Activated naive CD4-positive, alpha-beta T cell treated with anti-CD3 and anti-CD28 coated beads, Interleukin-2, amount 10 ng/mL, durations not matched to agents 5 hours and 36 hours (primary cell): ENCODE data around the gene TIMM23. TPM values are rescaled to one million over a fixed set of nuclear protein-coding genes. Genes with fewer than 3 reads are reported as not detected.

ENCODE experiments used
- total RNA-seq, 2 experiments: library from RNA; stranded (reverse); gene quantifications; one replicate each; pipeline ENCODE4 v1.2.3, GENCODE V29; 2021

The TIMM23 gene, protein sequence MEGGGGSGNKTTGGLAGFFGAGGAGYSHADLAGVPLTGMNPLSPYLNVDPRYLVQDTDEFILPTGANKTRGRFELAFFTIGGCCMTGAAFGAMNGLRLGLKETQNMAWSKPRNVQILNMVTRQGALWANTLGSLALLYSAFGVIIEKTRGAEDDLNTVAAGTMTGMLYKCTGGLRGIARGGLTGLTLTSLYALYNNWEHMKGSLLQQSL
- total RNA-seq: 10 to 100 TPM; 42.3 to 42.9 TPM

GRCh38 chr10:45972106-45972812 lies at the start of gene TIMM23:
Gene TIMM23, plus strand, starts transcription at chr10:45972489. Its CDS starts 136 bp downstream, at chr10:45972625.

DNA sequence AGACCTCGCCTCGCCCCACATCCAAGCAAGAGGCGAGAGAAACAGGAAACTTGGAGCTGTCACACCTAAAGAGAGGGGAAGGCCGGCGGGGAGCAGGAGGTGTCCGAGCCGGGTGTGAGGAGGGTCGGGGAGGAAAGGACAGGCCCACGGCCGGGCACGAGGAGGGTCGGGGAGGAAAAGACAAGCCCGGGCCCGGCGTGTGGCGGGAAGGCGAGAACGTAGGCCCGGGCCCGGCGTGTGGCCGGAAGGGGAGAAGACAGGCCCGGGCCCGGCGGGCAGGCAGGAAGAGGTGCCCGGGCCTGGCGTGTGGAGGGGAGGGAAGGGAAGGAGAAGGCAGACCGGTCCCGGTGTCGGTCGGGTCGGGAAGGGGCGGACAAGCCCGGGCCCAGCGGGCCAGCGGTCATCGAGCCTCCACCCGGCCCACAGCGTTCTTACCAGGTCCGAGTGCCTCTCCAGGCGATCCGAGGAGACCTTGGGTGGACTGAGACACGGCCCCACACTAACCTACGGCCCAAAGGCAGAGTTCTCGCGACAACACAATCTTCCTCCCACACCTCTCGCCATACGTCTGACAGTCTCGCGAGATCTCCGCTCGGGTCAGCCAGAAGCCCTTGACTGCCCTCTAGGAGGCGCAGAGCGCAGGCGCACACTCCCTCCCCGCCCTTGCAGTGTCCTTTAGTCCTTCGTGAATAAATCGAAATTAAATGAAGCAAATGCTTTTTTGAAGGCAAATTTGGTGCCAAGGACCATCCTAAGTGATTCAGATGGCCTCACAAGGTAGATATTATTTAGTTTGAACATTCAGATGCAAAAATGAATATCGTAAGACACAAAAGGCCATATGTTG lies 58.0 kb downstream of the TIMM23 start, which contains the start of gene NCOA4:
Gene NCOA4 (minus strand): TSS at position 533 of the 847 bp plus-strand sequence. CDS start 13,943 bp downstream, outside the sequence.

DNA sequence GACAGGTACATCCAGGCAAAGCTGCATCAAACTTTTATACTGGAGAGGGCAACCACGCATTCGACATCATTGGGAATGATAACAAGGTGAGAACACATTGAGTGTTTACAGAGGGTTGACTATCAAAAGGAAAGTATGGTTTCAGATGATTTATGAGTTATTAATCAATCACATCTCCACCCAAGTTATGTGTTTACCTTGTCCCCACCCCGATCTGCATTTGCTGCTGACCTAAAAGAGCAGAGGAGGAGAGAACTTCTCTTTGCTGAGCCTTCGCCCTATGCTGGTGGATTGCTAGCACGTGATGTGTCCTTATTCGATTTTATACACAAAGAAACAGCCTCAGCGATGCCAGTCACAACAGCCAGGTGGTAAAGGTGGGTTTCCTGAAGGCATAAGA lies 74.0 kb downstream of the TIMM23 start, which contains the start of gene MSMB:
Gene MSMB (minus strand): TSS at position 9 of the 400 bp plus-strand sequence. CDS start 32 bp downstream, outside the sequence.

Other genes with a start within 250 kb of the TIMM23 start
- 10 to 100 TPM; 54.7 to 55.9 TPM for gene WASHC2C, start 245.2 kb upstream of the TIMM23 start, total RNA-seq
- gene AGAP4, start 125.0 kb upstream of the TIMM23 start, total RNA-seq: 10 to 100 TPM; 18.4 to 20.9 TPM
- gene NCOA4, start 58.1 kb downstream of the TIMM23 start, total RNA-seq: 100 to 1,000 TPM; 137 to 139 TPM
- not detected for gene MSMB, start 73.8 kb downstream of the TIMM23 start, total RNA-seq